HT1080 (cell line): ENCODE measurements around the gene FAM111A. TPM values are rescaled to one million over a fixed set of nuclear protein-coding genes. Genes with fewer than 3 reads are reported as not detected.
"Not testable (repeated sequence)": the region's sequence is repeated elsewhere in the genome, so short reads cannot be mapped to it uniquely, and the experiment has no call there.

Experiments
- DNase-seq: peaks from one replicate; pipeline ENCODE4 v3.0.0-alpha.2; 2015; ENCODE audit warnings: low read depth
- polyA plus RNA-seq, 2 experiments: library from polyadenylated mRNA; depleted of rRNA; stranded (reverse); fragments of >200 nt; gene quantifications; 2 replicates each; pipeline ENCODE4 v1.2.3, GENCODE V29; 2015
- total RNA-seq: library from RNA; depleted of rRNA; stranded (reverse); fragments of >200 nt; shearing (Covaris generic); gene quantifications from 2 replicates; pipeline ENCODE4 v1.2.3, GENCODE V29; 2014; rRNA removed

FAM111A gene, protein sequence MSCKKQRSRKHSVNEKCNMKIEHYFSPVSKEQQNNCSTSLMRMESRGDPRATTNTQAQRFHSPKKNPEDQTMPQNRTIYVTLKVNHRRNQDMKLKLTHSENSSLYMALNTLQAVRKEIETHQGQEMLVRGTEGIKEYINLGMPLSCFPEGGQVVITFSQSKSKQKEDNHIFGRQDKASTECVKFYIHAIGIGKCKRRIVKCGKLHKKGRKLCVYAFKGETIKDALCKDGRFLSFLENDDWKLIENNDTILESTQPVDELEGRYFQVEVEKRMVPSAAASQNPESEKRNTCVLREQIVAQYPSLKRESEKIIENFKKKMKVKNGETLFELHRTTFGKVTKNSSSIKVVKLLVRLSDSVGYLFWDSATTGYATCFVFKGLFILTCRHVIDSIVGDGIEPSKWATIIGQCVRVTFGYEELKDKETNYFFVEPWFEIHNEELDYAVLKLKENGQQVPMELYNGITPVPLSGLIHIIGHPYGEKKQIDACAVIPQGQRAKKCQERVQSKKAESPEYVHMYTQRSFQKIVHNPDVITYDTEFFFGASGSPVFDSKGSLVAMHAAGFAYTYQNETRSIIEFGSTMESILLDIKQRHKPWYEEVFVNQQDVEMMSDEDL
- 48.0 and 51.4 TPM in 2 replicates for total RNA-seq
- polyA plus RNA-seq (2015; cell fraction: cytosol; rRNA removed), result 22.5 and 29.1 TPM in 2 replicates
- 99.0 and 99.9 TPM in 2 replicates for polyA plus RNA-seq (2015; cell fraction: nucleus; rRNA removed)

DNA sequence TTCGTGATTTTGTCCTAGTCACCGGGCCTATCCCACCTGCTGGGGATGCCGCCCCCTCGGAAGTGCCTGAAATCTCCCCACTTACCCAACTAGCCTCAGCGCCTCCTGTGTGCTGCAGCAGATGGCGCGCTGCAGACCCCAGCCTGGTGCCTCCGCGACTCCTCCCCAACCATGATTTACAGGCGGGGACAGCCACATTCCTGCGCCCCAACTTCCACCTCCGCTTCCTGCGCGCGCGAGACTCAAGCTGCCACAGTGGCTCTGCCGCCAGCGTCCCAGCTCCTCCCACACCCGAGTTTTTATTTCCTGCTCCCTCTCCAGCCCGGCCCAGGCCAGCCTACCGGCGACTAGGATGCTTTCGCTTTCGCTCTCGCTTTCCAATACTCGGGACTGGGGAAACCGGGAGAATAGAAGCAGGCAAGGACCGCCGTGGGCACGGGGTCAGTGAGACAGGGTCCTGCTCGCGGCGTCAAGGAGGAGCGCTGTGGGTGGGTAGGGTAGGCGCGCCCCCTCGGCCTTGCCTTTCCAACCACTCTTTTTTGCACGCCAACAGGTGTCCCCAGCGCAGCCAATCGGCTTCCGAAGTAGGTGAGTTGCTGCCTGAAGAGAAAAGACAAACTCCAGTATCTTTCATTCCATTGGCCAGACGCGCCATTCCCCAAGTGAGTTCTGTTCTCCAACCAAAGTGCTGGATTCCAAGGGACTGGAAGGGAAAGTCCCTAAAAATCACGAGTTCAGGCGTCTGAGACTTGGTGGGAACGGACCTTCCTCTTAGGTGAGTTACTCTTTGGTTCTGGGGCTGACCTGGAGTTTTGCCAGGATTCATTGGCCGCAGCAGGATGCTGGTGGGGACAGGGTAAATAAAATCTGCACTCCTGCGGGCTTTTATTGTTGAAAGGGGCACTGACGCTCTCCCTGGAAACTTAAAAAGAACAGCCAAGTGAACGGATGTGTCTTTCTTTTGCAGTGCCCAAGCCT lies at the start of gene FAM111A:
FAM111A (plus strand) TSS at position 327 of the 978 bp plus-strand sequence. CDS start 6,017 bp downstream, outside the sequence.
- peak; percentile 93 for DNase-seq

DNA sequence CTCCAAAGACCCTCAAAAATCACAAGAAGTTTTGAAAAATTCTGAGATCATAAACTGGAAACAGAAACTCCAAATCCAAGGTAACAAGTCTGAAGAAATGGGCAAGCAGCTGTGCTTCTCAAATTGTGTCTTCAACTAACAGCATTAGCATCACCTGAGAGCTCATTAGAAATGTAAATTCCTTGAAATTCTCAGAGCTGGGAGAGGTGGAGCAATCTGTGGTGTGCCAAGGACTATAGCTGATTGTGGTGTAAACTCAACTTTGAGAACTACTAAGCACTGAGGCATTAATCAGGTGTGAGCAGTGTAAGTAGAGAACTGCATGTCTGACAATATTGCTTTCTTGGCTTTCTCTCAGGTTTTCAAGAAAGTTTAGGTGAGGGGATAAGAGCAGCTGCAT lies 49.1 kb upstream of the FAM111A start:
- DNase-seq, result not testable (repeated sequence)

DNA sequence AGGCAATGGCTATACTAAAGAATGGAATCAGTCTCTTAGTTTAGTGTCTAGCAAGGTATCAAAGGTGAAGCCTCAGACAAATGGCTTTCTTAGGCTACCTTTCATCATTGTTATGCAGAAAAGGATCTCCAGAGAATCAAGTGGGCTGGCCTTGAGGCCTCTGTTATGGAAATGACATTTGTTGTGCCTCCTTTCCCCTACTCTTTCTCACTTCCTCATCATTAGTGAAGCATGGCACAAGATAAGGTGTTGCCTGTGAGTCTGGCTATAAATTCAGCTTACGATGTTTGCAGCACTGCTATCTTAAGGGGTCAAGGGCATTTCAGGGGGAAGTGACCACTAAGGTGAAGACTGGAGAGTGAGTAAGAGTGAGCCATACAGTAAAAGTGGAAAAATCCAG lies 47.4 kb upstream of the FAM111A start:
- not testable (repeated sequence) for DNase-seq

DNA sequence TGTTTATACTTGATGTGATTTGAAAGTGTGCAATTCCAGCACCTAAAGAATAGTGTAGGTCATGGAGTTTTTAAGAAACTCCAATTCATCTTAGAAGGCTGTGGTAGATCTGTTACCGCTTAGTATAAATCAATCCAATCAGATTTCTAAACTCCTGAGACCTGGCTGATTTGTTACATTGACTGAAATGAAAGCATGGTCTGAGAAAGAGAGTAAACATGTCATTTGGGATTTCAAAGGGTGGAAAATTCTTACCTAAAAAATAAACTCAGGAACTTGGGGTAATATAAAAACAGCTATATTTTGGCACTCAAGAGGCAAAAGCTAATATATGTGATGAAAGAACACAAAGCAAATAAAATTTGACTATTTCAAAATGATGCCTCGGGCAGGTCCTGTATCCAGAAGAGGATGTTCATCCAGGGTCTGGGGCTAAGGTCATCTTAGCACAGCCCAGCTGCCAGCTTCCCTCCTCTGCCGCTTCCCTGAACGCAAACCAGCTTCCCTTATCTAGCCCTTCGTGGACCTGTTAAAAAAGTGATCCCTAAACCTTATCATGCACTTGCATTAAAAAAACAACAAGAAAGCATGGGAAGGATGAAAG lies 46.6 kb upstream of the FAM111A start:
- DNase-seq, result not testable (repeated sequence)

DNA sequence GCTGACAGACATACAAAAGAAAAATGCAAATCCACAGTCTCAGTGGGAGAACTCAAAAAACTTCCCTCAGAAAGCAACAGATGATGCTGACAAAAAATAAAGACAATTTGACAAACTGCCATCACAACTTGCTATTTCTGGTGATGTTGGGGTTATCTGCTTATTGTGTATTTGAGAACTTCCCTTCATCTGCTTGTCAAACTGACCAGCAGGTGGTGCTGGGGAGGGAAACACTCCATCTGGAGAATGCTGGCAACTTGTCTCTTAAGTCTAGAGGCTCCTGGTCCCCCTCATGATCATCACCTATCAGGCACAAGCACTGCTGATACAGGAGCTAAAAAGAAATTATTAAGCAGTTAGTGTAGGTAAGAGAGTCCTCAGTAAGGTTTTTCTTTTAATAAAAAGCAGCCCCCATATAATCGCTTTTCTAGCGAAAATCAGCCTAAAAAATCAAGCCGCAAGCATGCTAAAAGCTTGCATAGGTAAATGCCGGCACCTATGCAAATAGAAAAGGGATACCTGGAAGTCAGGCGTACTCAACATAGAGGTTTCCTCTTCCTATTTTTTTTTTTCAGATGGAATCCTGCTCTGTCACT lies 45.4 kb upstream of the FAM111A start:
- peak; percentile 52 for DNase-seq

DNA sequence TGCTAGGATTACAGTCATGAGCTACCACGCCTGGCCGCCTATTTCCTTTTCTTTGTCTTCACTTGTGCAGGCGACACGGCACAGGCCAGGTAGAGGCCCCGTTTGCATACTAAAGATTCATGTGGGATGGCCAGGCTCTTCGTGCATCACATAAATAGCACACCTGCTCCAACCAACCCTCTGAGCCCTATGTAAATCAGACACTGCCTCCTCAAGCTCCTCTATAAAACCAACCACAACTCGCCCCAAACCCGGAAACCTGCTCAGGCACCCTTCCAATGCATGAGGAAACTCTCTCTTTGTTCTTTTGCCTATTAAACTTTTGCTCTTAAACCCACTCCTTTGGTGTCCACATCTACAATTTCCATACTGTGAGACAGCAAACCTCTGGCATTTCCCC lies 44.7 kb upstream of the FAM111A start:
- not testable (repeated sequence) for DNase-seq

DNA sequence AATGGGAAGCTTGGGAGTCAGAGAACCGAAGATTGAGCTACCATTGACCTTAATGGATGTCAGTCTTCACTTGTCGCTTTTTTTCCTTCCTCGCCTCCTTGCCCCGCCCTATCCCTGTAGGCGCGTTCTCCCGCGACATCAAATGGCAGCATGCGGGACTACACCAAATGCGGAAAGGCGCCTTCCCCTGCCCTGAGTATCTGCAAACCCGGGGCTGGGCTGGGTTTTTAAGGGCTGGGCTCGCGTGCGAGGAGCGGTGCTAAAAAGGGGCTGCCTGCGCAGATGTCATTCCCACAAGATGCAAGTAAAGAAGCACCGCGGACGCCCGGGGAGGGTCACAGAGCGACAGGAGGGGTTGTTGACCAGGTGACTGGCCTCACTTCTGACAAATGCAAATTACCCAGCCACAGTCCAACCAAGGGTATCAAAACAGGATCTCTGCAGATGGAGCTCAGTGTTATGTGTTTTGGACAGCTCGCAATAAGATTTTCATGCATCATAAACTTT lies 40.3 kb upstream of the FAM111A start:
- DNase-seq, result no peak

DNA sequence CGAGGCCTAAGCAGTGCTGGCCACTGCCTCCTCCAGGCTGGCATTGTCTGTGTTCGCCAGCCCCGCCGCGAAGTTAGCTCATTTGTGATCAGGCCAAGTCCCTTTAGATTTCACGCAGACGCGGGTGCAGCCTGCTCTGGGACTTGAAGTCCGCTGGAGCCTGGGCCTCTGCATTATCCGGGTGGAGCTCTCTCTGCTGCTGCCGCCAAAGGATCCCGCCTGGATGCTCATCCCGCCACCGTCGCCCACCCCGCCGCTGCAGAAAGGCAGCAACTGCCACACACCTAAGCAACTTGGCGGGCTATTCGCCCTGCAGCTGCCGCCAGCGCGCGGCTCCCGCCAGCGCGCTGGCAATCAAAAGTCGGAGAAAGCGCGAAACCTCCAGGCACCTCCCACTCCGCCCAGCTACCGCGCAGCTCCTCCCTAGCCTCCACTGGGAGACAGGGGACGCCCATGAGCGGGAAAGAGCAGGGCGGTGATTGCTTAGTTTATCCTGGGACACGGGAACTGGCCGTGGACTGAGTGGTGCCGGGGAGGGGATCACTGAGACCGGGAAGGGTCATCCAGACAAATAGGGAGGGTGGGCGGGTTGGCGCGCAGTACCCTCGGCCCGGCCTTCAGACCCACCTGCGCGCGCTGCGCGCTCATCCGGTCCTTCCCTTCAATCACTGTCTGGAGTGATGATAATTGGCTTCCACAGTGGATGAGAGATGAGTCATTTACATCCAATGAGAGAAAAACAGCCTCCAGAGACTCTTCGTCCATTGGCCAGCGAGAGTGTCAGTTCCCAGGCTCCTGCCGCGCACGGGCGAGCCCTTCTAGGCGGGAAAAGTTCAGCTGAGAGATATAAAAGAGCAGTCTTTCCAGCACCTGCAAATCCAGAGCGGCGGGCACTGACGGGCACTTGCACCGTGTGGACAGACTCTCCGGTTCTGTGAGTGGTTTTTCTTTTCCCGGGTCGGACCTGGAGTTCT lies 36.0 kb upstream of the FAM111A start, which contains the start of gene FAM111B:
FAM111B (plus strand) TSS at position 875 of the 974 bp plus-strand sequence. CDS start 2,389 bp downstream, outside the sequence.
- peak; percentile 94 for DNase-seq

DNA sequence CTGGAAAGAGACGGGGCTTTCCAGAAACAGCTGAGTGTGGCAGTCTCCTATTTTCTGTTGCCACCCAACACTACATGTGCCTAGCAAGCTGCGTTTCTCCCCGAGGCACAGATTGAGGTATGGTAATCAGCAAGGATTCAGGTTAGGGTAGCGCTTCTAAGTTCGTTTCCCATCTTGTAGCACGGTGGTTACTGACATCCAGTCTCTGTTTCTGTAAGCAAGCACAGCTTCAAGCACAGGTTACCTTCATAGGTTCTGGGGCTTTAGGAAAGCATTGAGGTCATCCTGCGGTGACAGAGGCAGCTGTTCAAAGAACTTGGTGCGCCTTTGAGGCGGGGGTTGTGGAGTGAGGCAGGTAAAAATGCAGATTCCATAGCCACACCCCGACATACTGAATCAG lies 34.9 kb upstream of the FAM111A start:
- peak; percentile 10 for DNase-seq

DNA sequence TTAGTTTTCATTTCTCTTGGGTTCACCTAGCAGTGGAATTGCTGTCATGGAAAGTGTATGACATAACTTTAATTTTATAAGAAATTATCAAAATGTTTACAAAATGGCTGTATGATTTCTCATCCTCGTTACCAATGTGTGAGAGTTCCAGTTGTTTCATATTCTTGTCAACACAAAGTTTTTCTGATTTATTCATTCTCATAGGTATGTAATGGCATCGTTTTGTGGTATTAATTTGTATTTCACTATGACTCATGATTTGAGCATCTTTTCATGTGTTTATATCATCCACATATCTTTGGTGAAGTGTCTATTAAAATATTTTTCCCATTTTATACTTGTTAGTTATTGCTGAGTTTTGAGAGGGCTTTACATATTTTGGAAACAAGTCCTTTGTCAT lies 30.2 kb upstream of the FAM111A start:
- no peak for DNase-seq

DNA sequence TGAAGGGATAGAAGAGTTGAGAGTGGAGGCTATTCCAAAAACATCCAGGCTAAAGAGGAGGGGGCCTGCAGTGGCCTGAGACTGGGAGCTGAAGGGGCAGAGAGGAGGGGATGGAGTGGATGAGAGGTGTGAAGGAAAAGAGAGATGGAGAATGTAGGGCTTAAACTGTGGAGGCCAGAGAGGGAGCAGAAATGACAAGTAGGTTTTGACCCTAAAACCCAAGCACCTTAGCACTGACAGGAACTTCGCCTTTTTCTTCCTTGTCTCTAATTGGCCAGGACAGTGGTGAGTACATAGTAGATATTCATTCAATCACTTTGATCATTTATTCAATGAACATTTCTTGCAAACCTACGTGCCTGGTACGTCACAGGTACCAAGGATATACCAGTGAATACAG lies 28.3 kb upstream of the FAM111A start:
- DNase-seq, result no peak

DNA sequence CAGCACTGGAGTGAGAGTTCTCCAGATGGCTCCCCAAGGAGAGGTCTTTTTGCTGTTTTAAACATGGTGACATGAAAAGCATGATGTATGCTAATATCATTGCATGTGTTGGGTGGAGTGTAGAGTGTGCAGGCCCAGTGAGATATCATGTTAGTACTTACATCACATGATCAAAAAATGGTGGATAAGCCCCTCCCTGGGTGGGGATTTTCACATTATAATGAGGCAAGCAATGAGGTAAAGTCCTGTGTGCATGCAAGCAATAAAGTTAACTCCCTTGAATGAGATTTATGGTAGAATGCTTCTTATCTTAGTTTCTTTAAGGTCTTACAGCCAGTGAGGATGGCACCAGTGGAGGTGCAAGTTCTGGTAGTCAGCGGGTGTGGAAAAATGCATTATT lies 27.1 kb upstream of the FAM111A start:
- DNase-seq, result no peak

DNA sequence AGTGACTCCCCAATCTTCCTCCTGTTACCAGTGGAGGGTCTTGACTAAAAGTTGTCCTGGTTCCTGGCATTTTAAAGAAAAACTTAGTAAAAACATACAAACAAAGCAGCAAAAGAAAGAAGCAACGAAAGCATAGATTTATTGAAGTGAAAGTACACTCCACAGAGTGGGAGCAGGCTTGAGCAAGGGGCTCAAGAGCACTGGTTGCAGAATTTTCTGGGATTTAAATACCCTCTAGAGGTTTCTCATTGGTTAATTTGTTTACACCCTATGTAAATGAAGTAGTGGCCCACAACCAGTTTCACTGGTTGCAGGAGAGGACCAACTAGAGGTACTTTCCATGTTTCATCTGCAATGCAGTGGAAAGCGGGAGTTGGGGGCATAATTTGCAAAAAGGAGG lies 24.9 kb upstream of the FAM111A start:
- no peak for DNase-seq

DNA sequence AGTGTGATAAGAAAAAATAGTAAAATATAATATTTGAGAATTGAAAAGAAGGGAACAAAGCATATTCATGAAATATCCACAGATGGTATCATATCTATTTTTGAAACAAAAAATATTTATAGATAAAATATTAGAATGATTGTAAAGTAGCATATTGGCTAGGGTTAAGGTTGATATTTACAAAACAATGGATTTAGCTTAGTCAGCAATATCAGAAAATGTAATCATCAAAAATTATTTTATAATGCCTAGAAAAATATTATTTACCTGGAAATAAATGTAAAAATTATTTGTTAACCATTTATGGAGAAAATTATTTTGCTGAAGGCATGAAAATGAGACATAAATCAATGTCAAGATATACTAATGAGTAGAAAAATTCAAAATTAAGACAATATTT lies 22.8 kb upstream of the FAM111A start:
- DNase-seq, result no peak

DNA sequence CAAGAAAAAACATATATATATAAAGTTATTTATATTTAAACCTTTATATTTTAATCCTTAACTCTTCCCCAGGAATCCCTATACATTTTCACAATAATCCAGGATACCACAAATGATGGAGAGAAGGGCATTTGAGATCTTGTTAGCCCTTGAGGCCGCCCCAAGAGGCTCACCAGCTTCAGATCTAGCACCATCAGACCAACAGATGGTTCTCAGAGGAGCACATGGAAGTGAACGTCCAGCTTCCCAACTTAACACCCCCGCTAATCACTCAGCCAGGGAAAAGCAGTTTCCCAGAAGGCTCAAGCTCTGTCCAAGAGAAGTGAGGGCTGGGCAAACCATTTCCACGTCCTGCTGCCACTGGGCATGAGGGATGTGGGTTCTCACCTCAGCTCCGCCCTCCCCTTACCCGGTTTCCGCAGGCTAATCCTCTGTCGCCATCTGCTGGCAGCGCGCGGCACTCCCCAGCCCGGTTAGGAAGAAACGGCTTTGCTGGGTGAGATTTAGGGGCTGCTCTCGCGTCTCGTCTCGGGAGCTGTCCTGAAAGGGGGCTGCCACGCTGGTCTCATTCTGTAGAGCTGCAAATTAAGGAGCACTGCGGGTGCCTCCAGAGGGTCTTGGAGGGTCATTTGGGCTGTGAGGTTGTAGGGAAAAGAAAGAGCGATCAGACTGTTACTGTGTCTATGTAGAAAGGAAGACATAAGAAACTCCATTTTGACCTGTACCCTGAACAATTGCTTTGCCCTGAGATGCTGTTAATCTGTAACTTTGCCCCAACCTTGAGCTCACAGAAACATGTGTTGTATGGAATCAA lies 6.8 kb upstream of the FAM111A start:
- DNase-seq, result peak; percentile 70

DNA sequence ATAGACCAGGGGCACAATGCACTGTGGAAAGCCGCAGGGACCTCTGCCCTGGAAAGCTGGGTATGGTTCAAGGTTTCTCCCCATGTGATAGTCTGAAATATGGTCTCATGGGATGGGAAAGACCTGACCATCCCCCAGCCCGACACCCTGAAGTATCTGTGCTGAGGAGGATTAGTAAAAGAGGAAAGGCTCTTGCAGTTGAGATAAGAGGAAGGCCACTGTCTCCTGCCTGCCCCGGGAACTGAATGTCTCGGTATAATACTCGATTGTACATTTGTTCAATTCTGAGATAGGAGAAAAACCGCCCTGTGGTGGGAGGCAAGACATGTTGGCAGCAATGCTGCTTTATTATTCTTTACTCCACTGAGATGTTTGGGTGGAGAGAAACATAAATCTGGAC lies 6.1 kb upstream of the FAM111A start:
- DNase-seq, result not testable (repeated sequence)

DNA sequence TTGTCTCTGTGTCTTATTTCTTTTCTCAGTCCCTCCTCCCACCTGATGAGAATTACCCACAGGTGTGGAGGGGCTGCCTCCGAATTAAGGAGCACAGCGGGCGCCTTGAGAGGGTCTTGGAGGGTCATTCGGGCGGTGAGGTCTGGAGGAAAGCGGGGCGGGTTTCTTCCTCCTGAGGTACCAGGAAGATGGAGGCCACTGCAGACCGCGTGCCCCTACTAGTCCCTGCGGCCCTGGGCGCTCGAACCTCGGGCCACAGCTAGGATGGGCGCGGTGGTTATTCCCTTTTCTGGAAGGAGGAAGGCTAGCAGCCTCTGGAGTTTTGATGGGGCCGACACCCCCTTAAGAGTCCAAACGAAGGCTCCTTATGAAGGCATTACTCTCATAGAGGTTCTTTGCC lies 5.5 kb upstream of the FAM111A start:
- DNase-seq, result no peak

DNA sequence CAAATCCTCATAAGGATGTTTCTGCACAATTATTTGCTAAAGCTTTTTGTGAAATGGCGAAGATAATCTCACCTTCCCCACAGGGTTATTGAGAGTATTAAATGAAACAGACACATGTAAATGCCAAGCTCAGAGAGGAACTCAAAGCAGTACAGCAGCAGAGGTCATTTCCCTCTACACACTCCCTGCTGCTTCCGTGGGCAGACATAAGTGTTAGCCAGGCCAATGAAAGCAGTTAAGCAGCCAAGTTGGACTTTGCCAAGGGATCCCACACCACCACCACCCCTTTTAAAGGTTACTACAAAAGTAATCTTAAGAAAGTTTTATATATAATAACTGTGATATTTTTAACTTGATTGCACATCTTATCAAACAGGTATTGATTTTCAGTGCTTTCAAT lies 4.0 kb upstream of the FAM111A start:
- no peak for DNase-seq
